Measurements from ENCODE around the gene SSR2.

The SSR2 gene

GRCh38 chr1:155974208-155975115 lies 46.3 kb downstream of the SSR2 start:
- no peak for DNase-seq (ENCODE audit: low read depth in 2 of 2)

GRCh38 chr1:155973723-155974122 lies 47.0 kb downstream of the SSR2 start:
- no peak for DNase-seq (ENCODE audit: low read depth in 2 of 2)

GRCh38 chr1:155971910-155972809 lies 48.6 kb downstream of the SSR2 start:
- no peak for DNase-seq (ENCODE audit: low read depth in 2 of 2)

- DNase-seq (ENCODE audit: low read depth in 2 of 2) = no peak
These were observed 50.1 kb downstream of the SSR2 start for GRCh38 chr1:155970531-155971167.

- no peak for DNase-seq (ENCODE audit: low read depth in 2 of 2)
These were observed 51.4 kb downstream of the SSR2 start for GRCh38 chr1:155969377-155969791.

DNA sequence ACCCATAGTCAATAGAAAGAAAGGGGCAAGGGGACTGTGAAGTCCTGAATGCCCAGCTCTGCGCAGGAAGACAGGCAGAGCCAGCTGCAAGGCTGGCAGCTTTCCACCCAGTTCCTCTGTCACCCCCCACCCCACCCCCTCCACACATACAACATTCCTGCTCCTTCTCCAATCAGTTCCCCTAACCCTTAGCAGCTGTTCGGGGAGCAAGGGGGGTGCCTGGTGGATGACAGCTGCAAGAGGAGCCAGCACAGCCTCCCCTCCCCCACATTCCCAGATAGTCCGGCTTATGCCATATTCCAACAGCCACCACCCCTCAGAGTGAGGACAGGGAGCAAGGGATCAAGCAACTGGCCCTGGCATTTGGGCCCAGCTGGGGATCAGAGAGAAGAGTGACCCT lies 52.1 kb downstream of the SSR2 start:
- DNase-seq (ENCODE audit: low read depth in 2 of 2) = peak in 1 of 2 experiments; percentile 39

GRCh38 chr1:155968051-155968400 lies 52.7 kb downstream of the SSR2 start:
- no peak for DNase-seq (ENCODE audit: low read depth in 2 of 2)

- no peak for DNase-seq (ENCODE audit: low read depth in 2 of 2)
These were observed 53.3 kb downstream of the SSR2 start for GRCh38 chr1:155967341-155968050.

- DNase-seq (ENCODE audit: low read depth in 2 of 2) = no peak
These were observed 54.0 kb downstream of the SSR2 start for GRCh38 chr1:155966750-155967149.

DNA sequence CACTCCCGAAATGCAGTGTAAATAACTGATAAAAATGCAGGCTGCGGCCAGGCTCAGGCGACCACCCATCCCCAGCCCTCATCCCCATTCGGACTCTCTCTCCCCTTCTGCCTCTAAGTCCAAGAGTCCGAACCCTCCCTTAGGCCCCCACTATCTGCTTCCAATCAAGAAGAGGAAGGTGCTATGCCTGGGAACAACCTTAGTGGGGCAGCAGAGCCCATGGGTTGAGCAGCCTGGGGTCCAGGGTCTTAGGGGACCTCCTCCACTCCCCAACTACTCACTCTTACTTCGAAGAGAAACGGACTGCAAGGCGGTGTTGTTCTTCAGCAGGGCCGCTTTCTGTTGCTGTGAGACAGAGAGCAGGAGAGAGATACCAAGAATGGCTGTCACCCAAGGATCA lies 54.6 kb downstream of the SSR2 start:
- no peak for DNase-seq (ENCODE audit: low read depth in 2 of 2)

DNA sequence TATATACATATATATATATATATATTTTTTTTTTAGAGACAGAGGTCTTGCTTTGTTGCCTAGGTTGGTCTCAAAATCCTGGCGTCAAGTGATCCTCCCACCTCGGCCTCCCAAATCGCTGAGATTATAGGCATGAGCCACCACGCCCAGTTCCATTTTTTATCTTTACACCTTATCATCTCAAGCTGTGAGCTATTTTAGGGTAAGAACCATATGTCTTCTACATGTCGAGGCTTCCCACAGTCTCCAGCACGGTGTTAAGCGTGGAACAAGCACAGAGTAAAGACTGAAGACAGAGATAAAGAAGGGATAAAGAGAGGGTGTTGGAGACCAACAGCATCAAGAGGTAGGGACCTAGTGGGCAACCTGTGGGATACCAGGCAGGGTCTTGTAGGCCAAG lies 56.6 kb downstream of the SSR2 start:
- DNase-seq (ENCODE audit: low read depth in 2 of 2) = no peak

DNA sequence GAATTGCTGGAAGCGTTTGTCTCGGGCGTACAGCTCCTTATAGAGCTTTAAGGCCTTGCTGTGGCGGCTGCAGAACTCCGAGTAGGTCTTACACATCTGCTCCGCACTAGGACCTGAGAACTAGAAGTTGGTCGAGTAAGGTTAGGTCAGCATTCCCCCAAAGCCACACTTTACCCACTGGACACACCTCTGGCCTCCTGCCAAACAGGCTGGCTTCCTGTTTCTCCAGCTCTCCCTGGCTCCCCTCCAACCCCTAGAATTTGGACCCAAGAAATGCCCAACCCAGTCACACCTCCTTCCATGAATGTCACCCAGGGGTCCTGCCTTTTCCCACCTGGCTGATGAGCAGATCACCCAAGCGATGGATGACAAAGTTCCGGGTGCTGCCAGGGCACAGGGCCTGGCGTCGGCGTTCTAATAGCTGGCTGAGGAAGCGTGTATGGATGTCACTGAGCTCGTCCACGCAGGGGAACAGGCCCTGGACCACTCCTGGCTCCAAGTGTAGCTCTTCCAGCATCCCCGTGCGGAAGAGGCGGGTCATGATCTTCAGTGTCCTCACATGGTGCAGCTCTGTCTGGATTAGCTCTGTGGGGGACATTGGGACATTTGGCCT lies 58.0 kb downstream of the SSR2 start:
- DNase-seq (ENCODE audit: low read depth in 2 of 2) = no peak

- no peak for DNase-seq (ENCODE audit: low read depth in 2 of 2)
These were observed 58.8 kb downstream of the SSR2 start for GRCh38 chr1:155961937-155962336.

DNA sequence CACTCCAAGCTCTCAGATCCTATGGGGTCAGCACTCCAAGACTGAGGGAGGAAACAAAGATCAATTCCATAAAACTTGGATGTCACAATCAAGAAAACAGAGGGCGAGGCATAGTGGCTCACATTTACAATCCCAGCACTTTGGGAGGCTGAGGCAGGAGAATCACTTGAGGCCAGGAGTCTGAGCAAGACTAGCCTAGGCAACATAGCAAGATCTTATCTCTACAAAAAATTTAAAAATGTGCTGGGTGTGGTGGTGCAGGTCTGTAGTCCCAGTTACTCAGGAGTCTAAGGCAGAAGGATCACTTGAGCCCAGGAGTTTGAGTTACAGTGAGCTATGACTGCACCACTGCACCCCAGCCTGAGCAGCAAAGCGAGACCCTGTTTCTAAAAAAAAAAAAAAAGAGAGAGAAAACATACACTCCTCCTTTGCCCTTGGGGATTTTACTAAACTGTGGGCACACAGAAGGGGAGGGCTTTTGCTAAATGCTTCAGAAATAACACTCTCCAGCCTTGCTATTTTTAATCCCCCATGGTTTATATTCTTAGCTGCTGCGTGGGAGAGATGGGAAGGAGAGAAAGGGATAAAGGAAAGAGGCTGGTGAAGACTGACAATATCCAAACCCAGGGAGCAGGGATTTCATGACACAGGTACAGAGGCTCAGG lies 60.5 kb downstream of the SSR2 start:
- no peak for DNase-seq (ENCODE audit: low read depth in 2 of 2)

Measured in fibroblast of skin of left biceps (primary cell).